ENCODE data around the gene PRRC2A. TPM values are rescaled to one million over a fixed set of nuclear protein-coding genes. Genes with fewer than 3 reads are reported as not detected.
A peak's percentile ranks its signal among the peaks of the same experiment; 100 is the strongest.

The PRRC2A gene
- total and polyA plus RNA-seq, 10 donors, result 84.1 to 198 (median 155) TPM

DNA sequence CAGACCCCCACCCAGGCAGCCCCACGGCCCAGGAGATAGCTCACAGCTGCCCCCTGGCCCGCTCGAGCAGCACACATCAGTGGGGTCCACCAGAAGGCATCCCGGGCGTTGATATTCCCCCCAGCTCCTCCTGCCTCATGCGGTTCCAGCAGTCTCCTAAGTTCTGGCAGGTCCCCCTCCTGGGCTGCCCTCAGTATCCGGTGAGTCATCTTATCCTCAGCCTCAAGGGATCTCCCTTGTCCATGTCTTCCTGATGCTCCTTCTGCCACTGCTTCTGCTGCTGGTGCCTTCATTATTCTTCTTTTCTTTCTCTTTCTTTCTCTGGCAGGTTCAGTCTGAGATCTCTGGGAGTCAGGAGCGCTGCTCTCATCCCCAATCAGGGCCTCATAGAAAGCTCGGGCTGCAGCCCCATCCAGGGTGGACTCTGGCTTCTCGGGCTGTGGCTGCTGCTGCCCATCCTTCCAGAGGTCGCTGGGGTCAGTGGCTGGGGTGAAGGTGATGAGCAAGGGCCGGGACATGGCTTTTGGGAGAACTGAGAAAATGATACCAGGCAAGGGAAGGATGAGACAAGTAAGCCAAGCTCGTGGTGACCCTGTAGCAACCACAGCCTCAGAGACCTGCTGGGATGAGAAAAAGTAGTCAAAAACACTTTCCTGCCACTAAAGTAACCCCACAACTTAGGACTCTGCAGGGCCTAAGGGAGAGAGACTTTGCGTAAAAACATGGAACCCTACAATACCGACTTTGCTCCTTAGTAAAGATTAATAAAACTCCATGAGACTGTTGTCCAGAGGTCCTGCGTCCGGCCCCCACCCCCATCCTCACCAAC lies 43.7 kb downstream of the PRRC2A start:
- WGBS, 5 donors, result 28 to 36% (median 31%) methylated on average over 16 to 17 of the region's 17 CpGs
- peak; percentile 82 for DNase-seq
- peak overlapping the region; percentile 96 to 99 (median 98) for H3K27ac ChIP-seq
- no peaks in the 10 kb centered on the region for H3K9me3 ChIP-seq
- TF ChIP-seq POLR2AphosphoS5 (IDR thresholded peaks at IDR 0.05), result peak in 2 of 3 donors; percentile 22 to 30
- TF ChIP-seq, protein P1, sequence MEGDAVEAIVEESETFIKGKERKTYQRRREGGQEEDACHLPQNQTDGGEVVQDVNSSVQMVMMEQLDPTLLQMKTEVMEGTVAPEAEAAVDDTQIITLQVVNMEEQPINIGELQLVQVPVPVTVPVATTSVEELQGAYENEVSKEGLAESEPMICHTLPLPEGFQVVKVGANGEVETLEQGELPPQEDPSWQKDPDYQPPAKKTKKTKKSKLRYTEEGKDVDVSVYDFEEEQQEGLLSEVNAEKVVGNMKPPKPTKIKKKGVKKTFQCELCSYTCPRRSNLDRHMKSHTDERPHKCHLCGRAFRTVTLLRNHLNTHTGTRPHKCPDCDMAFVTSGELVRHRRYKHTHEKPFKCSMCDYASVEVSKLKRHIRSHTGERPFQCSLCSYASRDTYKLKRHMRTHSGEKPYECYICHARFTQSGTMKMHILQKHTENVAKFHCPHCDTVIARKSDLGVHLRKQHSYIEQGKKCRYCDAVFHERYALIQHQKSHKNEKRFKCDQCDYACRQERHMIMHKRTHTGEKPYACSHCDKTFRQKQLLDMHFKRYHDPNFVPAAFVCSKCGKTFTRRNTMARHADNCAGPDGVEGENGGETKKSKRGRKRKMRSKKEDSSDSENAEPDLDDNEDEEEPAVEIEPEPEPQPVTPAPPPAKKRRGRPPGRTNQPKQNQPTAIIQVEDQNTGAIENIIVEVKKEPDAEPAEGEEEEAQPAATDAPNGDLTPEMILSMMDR (IDR thresholded peaks at IDR 0.05 in 8 of 11, conservative IDR thresholded peaks at IDR 0.05 in 3 of 11), result no peak
- H3K4me1 ChIP-seq, result peaks cover 37 to 85% (median 71%) of the 10 kb centered on the region in 6 donors
- peak overlapping the region; percentile 75 to 85 (median 78) for H3K4me3 ChIP-seq
- intact Hi-C loops (cut with DNase I; ENCODE audit: low total_unique reads), result no loop called here
- H3K27me3 ChIP-seq (replicated peaks in 1 of 7), result no peaks in the 10 kb centered on the region
- H3K36me3 ChIP-seq, result peaks cover 0 to 55% (median 38%) of the 10 kb centered on the region in 6 donors

DNA sequence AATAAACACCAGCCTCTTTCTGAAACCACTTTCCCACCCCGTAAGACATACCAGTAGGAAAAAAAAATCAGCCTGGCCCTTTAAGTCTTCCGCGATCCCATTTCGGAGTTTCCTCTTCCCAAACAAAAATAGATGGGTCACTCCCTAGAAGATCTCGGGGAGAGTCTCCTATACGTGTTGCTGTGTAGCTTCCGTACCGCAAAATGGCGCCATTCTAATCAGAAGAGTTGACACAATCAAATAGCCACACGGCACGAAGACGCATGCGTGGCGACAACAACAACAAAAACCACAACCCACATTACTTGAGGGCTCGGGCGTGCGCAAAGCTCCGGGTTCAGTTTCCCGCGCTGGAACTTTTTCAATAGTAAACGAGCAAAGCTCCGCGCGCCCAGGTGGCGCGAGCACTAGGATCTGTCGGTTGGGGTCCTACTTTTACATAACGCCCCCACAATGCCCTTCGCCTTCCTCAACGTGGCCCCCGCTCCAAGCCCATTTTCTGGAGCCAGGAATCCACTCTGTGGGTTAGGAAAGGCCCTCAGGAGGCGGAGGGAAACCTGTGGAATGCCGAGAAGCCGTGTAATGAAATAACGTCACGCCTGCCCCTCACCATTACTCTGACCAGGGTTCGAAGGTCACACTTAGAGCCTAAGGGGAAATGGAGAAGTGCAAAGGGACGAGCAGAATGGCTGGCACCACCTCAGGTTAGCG lies 44.4 kb downstream of the PRRC2A start, which contains the start of gene GPANK1:
TSS of gene GPANK1 (minus strand) at position 208 of the 711 bp plus-strand sequence. CDS start 519 bp downstream, outside the sequence.
- intact Hi-C loops (cut with DNase I; ENCODE audit: low total_unique reads), result no loop called here
- H3K4me1 ChIP-seq, result peaks cover 32 to 82% (median 64%) of the 10 kb centered on the region in 6 donors

DNA sequence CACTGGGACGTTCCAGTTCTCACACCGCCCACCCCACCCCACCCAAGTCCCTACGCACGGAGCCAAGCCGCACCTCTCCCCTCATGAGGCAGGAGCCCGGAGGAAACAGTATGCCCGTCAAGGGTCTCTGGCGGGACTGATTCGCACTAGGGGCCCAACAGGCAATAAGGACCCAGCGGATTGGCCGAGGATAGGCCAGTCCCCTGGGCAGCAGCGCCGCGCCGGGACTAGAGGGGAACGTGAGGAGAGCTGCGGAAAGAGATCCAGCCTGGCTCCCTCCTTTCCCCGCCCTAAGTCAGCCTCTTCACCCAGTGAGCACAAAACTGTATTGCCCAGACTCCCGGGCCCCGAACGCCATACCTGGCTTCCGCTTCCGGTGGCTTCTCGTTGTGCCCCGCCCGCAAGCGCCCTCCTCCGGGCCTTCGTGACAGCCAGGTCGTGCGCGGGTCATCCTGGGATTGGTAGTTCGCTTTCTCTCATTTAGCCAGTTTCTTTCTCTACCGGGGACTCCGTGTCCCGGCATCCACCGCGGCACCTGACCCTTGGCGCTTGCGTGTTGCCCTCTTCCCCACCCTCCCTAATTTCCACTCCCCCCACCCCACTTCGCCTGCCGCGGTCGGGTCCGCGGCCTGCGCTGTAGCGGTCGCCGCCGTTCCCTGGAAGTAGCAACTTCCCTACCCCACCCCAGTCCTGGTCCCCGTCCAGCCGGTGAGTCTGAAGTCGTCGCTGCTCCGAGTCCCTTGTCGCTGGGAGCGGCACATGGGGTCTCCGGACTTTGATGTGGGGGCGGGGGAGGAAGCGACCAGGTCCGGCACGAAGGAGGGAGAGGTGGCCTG lies 45.2 kb downstream of the PRRC2A start, which contains the start of gene CSNK2B:
TSS of gene CSNK2B (plus strand) at position 580 of the 836 bp plus-strand sequence. CDS start 752 bp downstream, outside the sequence.
- Histone ChIP-seq H3K27ac (peak within 1 kb of the TSS; percentile 96 to 99 (median 98)), H3K36me3 (peaks cover 0 to 68% (median 53%) of the 10 kb centered on the region in 6 donors), H3K27me3 (replicated peaks in 1 of 7) (no peaks in the 10 kb centered on the region), H3K4me3 (peak within 1 kb of the TSS; percentile 75 to 85 (median 78)), H3K4me1 (peaks cover 32 to 77% (median 63%) of the 10 kb centered on the region in 6 donors), H3K9me3 (no peaks in the 10 kb centered on the region)
- DNase-seq, result peak; percentile 100
- intact Hi-C loops (cut with DNase I; ENCODE audit: low total_unique reads), result no loop called here
- TF ChIP-seq POLR2AphosphoS5 (IDR thresholded peaks at IDR 0.05), result peak; percentile 89 to 96 (median 93)
- TF ChIP-seq POLR2A (IDR thresholded peaks at IDR 0.05), result peak in 2 of 3 donors; percentile 26 to 40
- TF ChIP-seq, protein P1 (IDR thresholded peaks at IDR 0.05 in 8 of 11, conservative IDR thresholded peaks at IDR 0.05 in 3 of 11), result peak in 6 of 11 experiments; percentile 7 to 51 (median 19)
- WGBS, 5 donors, result 0 to 1% (median 1%) methylated on average over 42 to 63 of the region's 63 CpGs

More for the DNA sequence above, 44.4 kb downstream of the PRRC2A start, which contains the start of gene GPANK1:
- TF ChIP-seq POLR2A (IDR thresholded peaks at IDR 0.05) (peak in 1 of 3 donors; percentile 62), POLR2AphosphoS5 (IDR thresholded peaks at IDR 0.05) (peak in 2 of 3 donors; percentile 77 to 86)
- TF ChIP-seq, protein P1 (IDR thresholded peaks at IDR 0.05 in 8 of 11, conservative IDR thresholded peaks at IDR 0.05 in 3 of 11), result no peak
- peak; percentile 94 for DNase-seq
- Histone ChIP-seq H3K27me3 (replicated peaks in 1 of 7) (no peaks in the 10 kb centered on the region), H3K9me3 (no peaks in the 10 kb centered on the region), H3K27ac (peak within 1 kb of the TSS; percentile 96 to 99 (median 98)), H3K36me3 (peaks cover 0 to 61% (median 46%) of the 10 kb centered on the region in 6 donors), H3K4me3 (peak within 1 kb of the TSS; percentile 75 to 85 (median 78))
- 0% methylated on average over 32 to 39 of the region's 39 CpGs for whole genome bisulfite sequencing, 5 donors
